Parathyroid adenoma (tissue), 2 donors: ENCODE results near the gene SLC44A2.

Experiments used
- H2AFZ ChIP-seq: fragments of 300-600 bp; sonication (generic); one replicate; pipeline ENCODE4 v1.7.0; 2017; ENCODE audit warnings: antibody characterized with exemption, mild to moderate bottlenecking
- H3K27ac ChIP-seq: fragments of 300-600 bp; sonication (generic); one replicate; pipeline ENCODE4 v1.7.0; 2017
- H3K27me3 ChIP-seq: fragments of 300-600 bp; sonication (generic); one replicate; pipeline ENCODE4 v1.7.0; 2017; ENCODE audit warnings: low read length; ENCODE audit not compliant: control insufficient read depth, insufficient read depth
- H3K36me3 ChIP-seq: fragments of 300-600 bp; sonication (generic); one replicate; pipeline ENCODE4 v1.7.0; 2017; ENCODE audit warnings: low read length; ENCODE audit not compliant: control insufficient read depth, insufficient read depth
- H3K4me1 ChIP-seq: fragments of 300-600 bp; sonication (generic); one replicate; pipeline ENCODE4 v1.7.0; 2017; ENCODE audit warnings: control low read depth
- H3K4me2 ChIP-seq: fragments of 300-600 bp; sonication (generic); one replicate; pipeline ENCODE4 v1.7.0; 2017; ENCODE audit warnings: low read length
- H3K4me3 ChIP-seq: fragments of 300-600 bp; sonication (generic); one replicate; pipeline ENCODE4 v1.7.0; 2017; ENCODE audit warnings: low read depth, low read length
- H3K79me2 ChIP-seq: fragments of 300-600 bp; sonication (generic); one replicate; pipeline ENCODE4 v1.7.0; 2017; ENCODE audit warnings: control low read depth
- H3K9ac ChIP-seq: fragments of 300-600 bp; sonication (generic); one replicate; pipeline ENCODE4 v1.7.0; 2017; ENCODE audit warnings: mild to moderate bottlenecking
- H3K9me3 ChIP-seq: fragments of 300-600 bp; sonication (generic); one replicate; pipeline ENCODE4 v1.7.0; 2017; ENCODE audit warnings: low read length; ENCODE audit not compliant: control insufficient read depth
- CTCF ChIP-seq: fragments of 300-600 bp; sonication (generic); IDR thresholded peaks from one replicate; pipeline ENCODE4 v1.7.0; 2017; ENCODE audit warnings: antibody characterized with exemption, mild to moderate bottlenecking
- donor health status: primary hyperparathyroidism.

Gene SLC44A2

GRCh38 chr19:10654610-10655456 lies 29.5 kb downstream of the SLC44A2 start:
- Histone ChIP-seq H3K79me2 (peaks cover 42% of the 10 kb centered on the region), H3K27ac (peak overlapping the region; percentile 100), H3K4me1 (peaks cover 12% of the 10 kb centered on the region), H2AFZ (peak overlapping the region; percentile 88), H3K36me3 (no peaks in the 10 kb centered on the region), H3K9me3 (no peaks in the 10 kb centered on the region), H3K27me3 (no peaks in the 10 kb centered on the region), H3K4me3 (peak overlapping the region; percentile 83), H3K9ac (peak overlapping the region; percentile 63), H3K4me2 (peak overlapping the region; percentile 76)
- no peak for TF ChIP-seq CTCF

- Histone ChIP-seq H3K79me2 (peaks cover 50% of the 10 kb centered on the region), H3K4me3 (peak overlapping the region; percentile 62)
- TF ChIP-seq CTCF = peak; percentile 21
Measured at GRCh38 chr19:10655457-10656312, 30.3 kb downstream of the SLC44A2 start.

GRCh38 chr19:10660346-10660745 lies 35.0 kb downstream of the SLC44A2 start:
- no peak overlapping the region for H2AFZ ChIP-seq
- no peak overlapping the region for H3K4me2 ChIP-seq
- H3K27me3 ChIP-seq = no peaks in the 10 kb centered on the region
- peaks cover 90% of the 10 kb centered on the region for H3K79me2 ChIP-seq
- no peak overlapping the region for H3K9ac ChIP-seq
- no peak overlapping the region for H3K27ac ChIP-seq
- no peaks in the 10 kb centered on the region for H3K36me3 ChIP-seq
- H3K9me3 ChIP-seq = no peaks in the 10 kb centered on the region
- peaks cover 26% of the 10 kb centered on the region for H3K4me1 ChIP-seq
- H3K4me3 ChIP-seq = no peak overlapping the region
- TF ChIP-seq CTCF = no peak

More at GRCh38 chr19:10655457-10656312, 30.3 kb downstream of the SLC44A2 start:
- peak overlapping the region; percentile 100 for H3K27ac ChIP-seq
- H3K4me1 ChIP-seq = peaks cover 17% of the 10 kb centered on the region
- H3K9ac ChIP-seq = no peak overlapping the region
- peak overlapping the region; percentile 76 for H3K4me2 ChIP-seq
- no peak overlapping the region for H2AFZ ChIP-seq
- no peaks in the 10 kb centered on the region for H3K9me3 ChIP-seq
- H3K27me3 ChIP-seq = no peaks in the 10 kb centered on the region
- H3K36me3 ChIP-seq = no peaks in the 10 kb centered on the region

- Histone ChIP-seq H3K4me2 (no peak overlapping the region), H3K27ac (no peak overlapping the region), H3K9me3 (no peaks in the 10 kb centered on the region), H3K4me3 (no peak overlapping the region), H3K79me2 (peaks cover 90% of the 10 kb centered on the region), H3K36me3 (no peaks in the 10 kb centered on the region), H3K27me3 (no peaks in the 10 kb centered on the region), H3K9ac (no peak overlapping the region), H3K4me1 (peaks cover 19% of the 10 kb centered on the region), H2AFZ (no peak overlapping the region)
- TF ChIP-seq CTCF = no peak
Measured at GRCh38 chr19:10661946-10662345, 36.6 kb downstream of the SLC44A2 start.
